ENCODE data around the gene CYSLTR2. TPM values are rescaled to one million over a fixed set of nuclear protein-coding genes. Genes with fewer than 3 reads are reported as not detected.

CYSLTR2 gene
- total and polyA plus RNA-seq, 3 donors from 2014 or later = 0.31 to 0.76 (median 0.62) TPM

- H3K4me1 ChIP-seq = no peaks in the 10 kb centered on the region
- TF ChIP-seq POLR2A (IDR thresholded peaks at IDR 0.05) (no peak), CTCF (IDR thresholded peaks at IDR 0.05) (no peak)
- no peak overlapping the region for H3K4me3 ChIP-seq
- intact Hi-C loops (cut with DNase I; ENCODE audit: low total_unique reads) = no loop called here
- DNase-seq = no peak
- H3K27ac ChIP-seq = no peak overlapping the region
- H3K27me3 ChIP-seq = no peaks in the 10 kb centered on the region
- no peaks in the 10 kb centered on the region for H3K36me3 ChIP-seq (ENCODE audit: low read depth, missing control alignments)
- no peaks in the 10 kb centered on the region for H3K9me3 ChIP-seq
- WGBS, 2 donors = 68 to 78% methylated on average over 3 of the region's 3 CpGs
Observed at GRCh38 chr13:48652851-48653471, 768 bp upstream of the CYSLTR2 start.

GRCh38 chr13:48654511-48654910 lies 782 bp downstream of the CYSLTR2 start:
- DNase-seq = no peak
- Histone ChIP-seq H3K4me1 (no peaks in the 10 kb centered on the region), H3K27me3 (no peaks in the 10 kb centered on the region), H3K4me3 (no peak overlapping the region), H3K9me3 (no peaks in the 10 kb centered on the region), H3K36me3 (ENCODE audit: low read depth, missing control alignments) (no peaks in the 10 kb centered on the region), H3K27ac (no peak overlapping the region)
- no peak for TF ChIP-seq POLR2A (IDR thresholded peaks at IDR 0.05)
- no peak for TF ChIP-seq CTCF (IDR thresholded peaks at IDR 0.05)
- intact Hi-C loops (cut with DNase I; ENCODE audit: low total_unique reads) = no loop called here
- 42 to 70% methylated on average over 1 of the region's 1 CpG for WGBS, 2 donors

GRCh38 chr13:48655291-48655690 lies 1.6 kb downstream of the CYSLTR2 start:
- Histone ChIP-seq H3K4me1 (no peaks in the 10 kb centered on the region), H3K36me3 (ENCODE audit: low read depth, missing control alignments) (no peaks in the 10 kb centered on the region), H3K9me3 (no peaks in the 10 kb centered on the region), H3K27ac (no peak overlapping the region), H3K4me3 (no peak overlapping the region), H3K27me3 (no peaks in the 10 kb centered on the region)
- intact Hi-C loops (cut with DNase I; ENCODE audit: low total_unique reads) = no loop called here
- 88% methylated on average over 4 of the region's 4 CpGs for WGBS, 2 donors
- DNase-seq = no peak
- no peak for TF ChIP-seq CTCF (IDR thresholded peaks at IDR 0.05)
- TF ChIP-seq POLR2A (IDR thresholded peaks at IDR 0.05) = no peak

- Histone ChIP-seq H3K9me3 (no peaks in the 10 kb centered on the region), H3K4me3 (no peak overlapping the region), H3K27me3 (no peaks in the 10 kb centered on the region), H3K36me3 (ENCODE audit: low read depth, missing control alignments) (no peaks in the 10 kb centered on the region), H3K27ac (no peak overlapping the region), H3K4me1 (no peaks in the 10 kb centered on the region)
- intact Hi-C loops (cut with DNase I; ENCODE audit: low total_unique reads) = no loop called here
- TF ChIP-seq POLR2A (IDR thresholded peaks at IDR 0.05) (no peak), CTCF (IDR thresholded peaks at IDR 0.05) (no peak)
- no peak for DNase-seq
- 72% methylated on average over 3 of the region's 3 CpGs for WGBS, 2 donors
Observed at GRCh38 chr13:48656608-48657007, 2.9 kb downstream of the CYSLTR2 start.
